Measurements from ENCODE around the gene TSPAN9.

Gene TSPAN9

DNA sequence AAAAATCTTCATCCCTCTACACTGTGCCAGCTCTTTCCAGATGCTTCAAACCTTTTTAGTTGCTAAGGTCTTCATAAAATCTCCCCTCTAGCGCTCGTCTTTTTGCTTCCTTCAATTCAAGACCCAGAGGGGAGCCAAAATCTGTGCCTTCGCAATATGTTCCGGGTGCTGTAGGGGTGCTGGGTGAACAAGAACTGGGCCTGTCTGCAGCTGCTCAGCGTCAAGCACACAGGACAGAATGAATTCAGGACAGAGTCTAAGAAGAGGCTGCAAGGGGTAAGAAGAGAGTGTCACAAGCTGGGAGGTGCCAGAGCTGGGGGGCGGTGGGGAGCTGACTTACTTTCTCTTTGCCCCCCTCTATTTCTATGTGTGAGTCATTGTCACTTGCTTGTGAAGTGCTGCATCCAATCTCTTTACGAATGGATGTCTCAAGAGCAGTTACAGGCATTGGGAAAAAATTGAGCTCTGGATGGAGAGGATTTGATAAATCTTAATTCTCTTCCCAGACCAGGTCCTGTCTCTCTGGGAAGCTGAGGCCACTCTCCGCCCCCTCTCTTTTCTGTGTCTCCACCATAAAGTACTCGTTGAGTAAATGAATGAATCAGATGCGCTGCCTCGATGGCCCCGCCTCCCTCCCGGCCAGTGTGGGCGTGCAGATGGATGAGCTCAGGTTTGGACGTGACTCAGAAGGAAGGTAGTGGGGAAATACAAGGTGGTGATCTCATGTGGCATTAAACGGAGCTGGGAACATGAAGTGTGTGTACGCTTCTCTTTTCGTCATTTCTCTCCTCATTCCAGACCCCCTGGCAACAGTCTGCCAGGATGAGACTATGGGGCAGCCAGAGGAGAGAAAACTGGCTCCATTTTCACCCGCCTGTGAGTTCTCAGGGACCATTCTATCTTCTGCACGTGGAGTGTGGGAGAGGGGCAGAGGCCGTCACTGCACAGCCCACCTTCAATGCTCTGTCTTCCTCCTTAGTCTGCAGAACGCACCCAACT lies 91.3 kb downstream of the TSPAN9 start:
- DNase-seq, result no peak

DNA sequence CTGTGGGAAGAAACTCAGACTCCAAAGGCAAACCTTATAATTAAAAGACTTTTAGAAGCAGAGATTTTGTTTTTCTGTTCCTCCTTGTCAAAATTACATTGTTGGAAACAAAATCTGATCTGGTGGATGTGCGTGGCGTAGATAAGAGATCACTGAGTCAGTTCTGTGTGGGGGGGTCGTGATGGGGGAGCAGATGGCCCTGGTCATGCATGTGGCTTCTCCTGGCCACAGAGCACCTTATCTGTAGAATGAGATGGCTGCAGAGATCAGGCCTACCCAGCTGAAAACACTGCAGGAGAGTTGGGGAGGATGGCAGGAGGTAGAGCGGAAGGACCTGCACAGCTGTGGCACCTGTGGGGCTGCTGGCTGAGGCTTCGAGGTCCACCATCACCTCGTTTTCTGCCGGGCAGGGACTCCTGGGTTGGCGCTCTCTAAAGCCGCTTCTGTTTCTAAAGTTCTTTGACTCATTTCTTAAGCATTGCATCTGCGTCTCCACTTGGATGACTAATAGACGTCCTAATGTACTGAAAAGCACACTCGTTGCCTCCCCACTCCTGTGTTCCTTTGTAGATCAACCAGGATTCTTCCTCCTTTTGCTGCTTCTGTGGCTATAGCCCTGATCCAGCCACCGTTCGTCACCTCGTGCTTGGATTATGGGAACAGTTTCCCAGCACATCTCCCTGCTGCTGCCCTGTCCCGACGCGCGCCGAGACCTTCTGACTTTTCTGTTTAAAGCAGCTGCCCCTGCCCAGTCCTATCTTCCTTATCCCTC lies 93.4 kb downstream of the TSPAN9 start:
- DNase-seq, result no peak

DNA sequence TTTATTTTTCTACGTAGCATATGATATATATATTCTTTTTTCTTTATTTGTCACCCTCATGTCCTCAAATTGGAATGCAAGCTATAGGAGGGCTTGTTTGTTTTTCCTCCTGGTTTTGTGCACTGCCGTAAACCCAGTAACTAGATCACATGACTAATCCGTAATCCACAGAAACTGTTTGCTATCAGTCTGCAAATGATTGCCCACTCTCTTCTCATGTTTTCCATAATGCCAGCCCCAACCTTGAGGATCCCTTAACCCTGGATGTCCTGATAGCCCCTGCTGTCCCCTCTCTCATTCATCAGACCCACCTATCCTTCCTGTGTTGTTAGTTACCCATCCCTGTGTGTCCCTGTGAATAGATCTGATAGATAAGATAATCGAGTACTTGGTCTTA lies 94.0 kb downstream of the TSPAN9 start:
- no peak for DNase-seq

DNA sequence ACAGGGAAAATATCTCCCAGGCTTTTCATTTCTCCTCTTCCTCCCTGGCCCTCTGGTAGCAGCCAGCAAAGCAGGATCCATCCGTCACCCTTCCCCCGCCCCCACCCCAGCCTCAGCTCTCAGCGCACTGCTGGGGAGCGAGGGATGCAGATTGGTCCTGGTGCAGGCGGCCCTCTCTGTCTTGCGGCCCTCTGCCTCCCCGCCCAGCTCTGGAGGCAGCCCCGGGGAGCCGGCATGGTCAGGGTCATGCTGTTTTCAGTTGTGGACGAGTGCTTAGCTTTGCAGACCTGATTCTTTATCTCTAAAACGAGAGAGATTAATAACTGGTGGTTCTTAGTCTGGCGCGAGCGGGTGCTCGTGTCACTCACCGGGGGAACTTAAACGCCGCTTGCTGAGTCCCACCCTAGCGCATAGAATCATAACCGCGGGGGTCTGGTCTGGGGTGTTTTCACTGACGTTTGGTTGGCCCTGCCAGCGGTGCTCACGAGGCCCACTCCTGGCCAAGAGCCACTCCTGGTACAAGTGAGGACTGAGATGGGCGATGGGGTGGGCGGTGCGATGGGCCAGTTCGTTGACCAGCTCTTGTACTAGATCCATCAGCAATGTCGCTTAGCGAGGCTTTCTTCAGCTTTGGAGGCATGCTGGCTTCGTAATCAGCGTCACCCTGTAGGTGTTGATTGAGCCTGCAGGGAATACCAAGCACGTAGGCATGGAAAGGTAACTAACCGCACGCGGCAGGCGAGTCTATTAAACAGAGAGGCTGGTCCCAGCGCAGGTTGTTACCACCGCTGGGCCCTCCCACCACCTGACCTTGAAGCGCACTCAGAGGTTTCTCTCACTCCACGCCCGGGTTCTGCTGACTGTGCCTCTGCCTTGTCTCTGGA lies 95.2 kb downstream of the TSPAN9 start:
- no peak for DNase-seq

DNA sequence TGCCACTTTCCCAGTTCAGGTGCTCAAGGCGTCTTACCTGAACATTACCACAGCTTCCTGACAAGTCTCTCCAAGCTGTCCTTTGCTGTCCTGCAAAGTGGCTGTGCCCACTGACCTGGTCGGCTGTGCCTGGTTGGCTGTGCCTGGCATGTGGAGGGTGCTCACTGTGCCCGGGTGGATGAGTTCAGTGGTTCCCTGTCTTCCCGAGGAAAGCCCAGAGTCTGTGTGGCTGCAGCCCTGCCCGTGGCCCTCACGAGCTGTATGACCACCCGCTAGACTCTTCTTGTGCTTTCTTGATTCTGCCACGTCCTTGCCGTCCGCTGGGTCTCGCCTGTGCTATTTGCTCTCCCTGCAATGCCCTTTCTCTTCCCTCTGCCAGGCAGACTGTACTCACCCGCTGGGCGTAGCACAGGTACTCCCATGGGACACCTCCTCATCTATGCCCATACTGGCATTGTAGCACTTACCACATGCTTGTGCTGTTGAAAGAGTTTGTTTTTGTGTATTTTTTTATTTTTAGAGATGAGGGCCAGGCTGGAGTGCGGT lies 95.9 kb downstream of the TSPAN9 start:
- DNase-seq, result no peak

DNA sequence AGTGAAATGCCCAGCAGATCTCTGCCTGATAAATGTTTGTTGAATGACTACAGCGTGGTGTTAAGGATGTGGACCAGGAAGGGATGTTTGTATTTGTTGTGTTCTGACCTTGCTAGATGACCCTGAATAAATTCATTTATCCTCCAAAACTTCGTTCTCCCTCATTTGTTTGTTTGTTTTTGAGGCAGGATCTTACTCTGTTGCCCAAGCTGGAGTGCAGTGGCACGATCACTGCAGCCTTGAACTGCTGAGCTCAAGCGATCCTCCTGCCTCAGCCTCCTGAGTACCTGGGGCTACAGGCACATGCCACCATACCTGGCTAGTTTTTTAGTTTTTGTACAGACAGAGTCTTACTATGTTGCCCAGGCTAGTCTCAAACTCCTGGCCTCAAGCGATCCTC lies 96.7 kb downstream of the TSPAN9 start:
- no peak for DNase-seq

DNA sequence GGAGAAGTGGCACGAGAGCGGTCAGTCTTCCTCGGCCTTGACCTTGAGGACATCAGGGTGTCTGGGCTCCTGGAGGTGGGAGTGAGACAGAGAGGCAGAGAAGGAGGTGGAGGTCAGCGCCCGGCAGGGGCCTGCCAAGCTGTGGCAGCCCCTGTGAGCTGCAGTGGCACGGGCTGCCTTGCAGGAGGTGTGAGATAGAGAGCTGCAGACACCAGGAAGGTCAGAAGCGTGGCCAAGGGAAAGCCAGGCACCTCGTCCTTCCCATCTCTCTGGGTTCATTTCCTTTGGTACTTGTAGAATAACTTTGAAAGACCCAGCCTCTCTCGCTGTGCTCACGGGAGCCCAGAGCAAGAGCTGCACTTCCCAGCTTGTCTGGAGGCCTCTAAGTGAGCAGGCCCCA lies 98.1 kb downstream of the TSPAN9 start:
- no peak for DNase-seq

DNA sequence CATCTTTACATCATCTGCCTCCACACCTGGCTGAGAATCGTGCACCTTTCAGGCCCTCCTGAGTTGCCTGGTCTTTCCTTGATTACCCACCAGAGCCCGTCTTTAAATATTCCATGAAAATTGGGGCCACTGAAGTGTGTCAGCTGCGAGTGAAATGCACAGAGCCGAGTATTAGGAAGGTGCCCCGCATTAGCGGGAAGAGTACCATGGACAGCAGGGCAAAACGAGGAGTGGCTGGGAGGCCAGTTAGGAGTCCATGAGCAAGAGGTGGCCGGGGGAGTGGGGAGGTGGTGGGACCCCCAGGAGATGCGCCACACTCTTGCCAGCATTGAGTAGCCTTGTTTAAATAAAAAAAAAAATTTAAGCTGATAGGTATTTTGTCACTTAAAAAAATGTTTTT lies 99.6 kb downstream of the TSPAN9 start:
- DNase-seq, result no peak

DNA sequence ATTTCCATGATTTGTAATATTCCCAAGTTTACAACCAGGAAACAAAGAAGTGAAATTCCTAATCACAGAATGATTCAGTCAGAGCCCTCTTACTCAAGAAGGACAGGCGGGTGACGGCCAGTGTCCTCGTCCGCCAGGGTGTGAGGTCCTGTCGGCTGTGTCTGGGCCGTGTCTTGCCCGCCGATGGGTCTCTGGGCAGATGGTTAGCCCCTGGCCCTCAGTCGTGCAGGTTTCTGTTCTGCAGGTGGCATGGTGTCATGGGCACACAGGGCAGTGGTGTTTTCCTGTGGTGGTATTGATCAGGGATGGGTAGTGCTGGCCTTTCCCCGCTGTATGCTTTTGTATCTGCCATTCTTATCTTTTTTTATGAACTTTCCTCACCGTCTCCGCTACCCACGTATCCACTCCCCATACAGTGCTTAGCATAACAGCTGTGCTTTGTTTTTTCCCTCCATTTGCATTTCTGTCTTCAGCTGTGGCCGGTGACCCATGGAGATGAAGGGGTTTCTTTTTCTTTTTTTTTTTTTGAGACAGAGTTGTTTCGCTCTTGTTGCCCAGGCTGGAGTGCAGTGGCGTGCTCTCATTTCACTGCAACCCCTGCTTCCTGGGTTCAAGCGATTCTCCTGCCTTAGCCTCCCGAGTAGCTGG lies 100.7 kb downstream of the TSPAN9 start:
- no peak for DNase-seq

DNA sequence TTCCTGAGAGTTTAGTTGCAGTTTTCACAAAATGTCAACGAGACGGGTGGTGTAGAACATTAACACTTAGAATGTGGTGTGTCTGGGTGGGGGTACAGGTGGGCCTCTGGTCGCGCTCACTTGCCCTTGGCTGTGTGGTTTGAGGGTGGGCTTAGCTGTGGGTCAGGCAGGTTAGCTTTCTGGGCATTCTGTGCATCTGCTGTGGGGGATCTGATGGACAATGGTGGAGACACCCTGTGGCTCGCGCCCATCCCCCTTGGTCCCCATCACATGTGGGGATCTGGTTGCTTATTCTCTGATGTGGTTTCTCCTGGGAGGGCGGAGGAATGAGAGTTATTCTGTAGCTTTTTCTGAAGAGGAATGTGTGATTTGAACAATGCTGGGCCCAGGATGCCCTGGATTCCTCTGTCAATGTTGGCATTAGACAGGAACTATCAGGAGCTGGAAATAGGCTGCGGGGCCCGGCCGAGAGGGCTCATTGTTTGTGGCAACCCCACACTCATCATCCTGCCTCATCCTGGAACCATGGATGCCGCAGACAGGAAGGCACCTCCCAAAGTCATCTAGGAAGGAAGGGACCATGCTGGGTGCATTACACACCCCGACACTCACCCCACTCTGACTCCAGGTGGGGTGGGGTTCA lies 101.6 kb downstream of the TSPAN9 start:
- DNase-seq, result no peak

DNA sequence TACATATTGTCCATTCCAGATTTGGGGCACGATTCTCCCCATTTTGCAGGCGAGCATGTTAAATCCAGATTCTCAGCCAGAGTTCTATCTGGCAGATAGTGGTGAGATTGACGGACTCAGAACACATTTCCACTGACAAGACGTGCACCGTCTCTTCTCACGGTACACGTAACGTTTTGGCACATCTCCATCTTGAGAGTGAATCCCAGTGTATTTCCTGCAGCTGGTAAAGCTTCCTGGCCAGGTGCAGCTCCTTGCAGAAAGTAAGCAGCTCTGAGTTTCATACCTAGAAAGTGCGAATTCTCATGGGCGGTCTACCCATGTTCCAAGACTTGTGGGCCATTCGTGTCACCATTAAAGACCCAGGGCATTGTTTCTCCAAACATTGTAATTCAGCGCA lies 102.6 kb downstream of the TSPAN9 start:
- no peak for DNase-seq

DNA sequence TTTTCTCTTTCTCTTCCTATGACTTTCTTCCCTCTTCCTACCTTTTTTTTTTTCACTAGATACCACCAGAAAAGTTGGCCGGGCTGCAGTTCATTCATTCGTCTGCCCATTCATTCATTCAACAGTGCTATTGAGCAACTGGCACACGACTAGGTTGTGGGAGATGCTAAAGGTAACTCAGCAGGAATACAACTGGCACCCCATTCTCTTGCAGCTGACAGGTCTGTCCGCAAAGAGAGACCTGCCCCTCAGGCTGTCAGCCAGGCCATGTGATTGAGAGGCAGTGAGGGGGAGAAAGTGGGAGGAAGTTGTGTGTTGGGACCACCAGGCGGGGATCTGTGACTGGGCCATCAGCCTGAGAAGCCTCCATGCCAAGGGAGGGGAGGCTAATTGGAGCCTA lies 105.2 kb downstream of the TSPAN9 start:
- no peak for DNase-seq

DNA sequence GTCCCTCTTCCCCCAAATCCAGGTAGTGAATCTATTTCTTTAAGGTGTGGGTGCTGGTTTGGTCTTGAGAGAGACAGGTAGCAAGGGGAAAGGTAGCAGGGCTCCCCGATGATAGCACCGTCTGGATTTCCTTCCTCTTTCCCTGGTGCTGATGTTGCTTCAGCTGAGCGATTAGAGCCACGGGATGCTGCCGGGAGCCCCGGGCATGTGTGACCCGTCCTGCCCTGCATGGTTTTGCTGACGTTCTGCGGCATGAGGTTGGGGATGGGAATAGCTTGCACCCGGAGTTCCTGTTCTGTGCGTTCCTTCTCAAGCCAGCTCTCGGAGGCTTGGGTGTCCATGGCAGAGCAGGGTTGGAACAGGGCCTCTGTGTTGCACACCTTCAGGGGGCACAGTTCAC lies 107.3 kb downstream of the TSPAN9 start:
- no peak for DNase-seq

DNA sequence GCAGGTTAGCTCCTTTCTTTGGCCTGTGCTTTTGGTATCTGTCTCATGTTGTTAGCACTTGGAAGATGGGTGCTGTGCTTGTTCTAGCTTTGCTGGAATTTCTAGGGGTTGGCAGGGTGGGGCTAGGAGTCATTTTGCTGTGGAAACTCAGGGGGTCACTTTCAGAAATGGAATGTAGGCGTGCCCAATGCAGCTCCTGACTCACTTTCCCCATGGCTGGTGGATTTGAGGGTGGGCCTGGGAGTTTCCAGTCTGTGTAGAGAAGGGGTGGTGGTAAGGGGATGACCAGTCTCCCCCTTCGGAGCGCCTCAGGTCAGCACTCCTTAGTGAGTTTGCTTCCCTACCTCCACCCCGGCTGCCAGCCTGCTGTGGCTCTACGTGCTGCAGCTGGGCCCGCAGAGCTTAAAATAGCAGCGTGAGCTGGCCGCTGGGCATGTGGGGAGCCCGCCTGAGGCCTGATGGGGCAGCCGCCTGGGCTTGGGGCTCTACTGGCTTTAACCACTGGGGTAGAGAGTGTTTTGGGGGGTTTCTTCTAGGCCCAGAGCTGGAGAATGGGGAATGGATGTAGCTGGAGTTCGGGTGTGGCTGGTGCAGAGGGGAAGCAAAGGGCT lies 108.2 kb downstream of the TSPAN9 start:
- DNase-seq, result no peak

DNA sequence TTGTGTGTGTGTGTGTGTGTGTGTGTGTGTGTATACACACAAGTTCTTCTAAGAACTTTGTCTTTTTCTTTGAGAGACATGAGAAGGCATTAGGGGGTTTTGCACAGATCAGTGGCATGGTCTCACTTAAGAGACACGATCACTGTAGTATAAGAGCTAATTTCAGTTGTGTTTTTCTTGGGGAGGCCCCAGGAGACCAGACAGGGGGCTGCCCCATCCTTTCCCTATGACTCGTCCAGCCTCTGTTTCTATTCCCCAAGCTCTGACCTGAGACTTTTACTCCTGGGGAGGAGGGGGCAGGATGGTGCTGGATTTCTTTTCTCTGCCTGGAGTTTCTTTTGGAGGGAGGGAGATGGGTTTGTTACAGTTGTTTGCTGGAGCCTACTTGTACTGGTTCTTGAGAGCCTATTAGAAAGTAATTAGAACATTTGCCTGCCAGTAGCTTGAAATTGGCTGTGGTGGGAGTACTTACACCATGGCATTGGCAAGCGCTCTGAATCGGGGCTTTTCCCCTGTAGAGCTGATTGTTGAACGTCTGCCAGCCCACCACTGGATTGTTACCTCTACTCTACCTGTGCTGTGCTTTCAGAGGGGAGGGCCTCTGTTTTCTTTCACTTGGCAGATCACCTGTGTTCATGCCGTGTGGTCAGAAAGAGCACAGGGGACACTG lies 109.5 kb downstream of the TSPAN9 start:
- DNase-seq, result no peak

DNA sequence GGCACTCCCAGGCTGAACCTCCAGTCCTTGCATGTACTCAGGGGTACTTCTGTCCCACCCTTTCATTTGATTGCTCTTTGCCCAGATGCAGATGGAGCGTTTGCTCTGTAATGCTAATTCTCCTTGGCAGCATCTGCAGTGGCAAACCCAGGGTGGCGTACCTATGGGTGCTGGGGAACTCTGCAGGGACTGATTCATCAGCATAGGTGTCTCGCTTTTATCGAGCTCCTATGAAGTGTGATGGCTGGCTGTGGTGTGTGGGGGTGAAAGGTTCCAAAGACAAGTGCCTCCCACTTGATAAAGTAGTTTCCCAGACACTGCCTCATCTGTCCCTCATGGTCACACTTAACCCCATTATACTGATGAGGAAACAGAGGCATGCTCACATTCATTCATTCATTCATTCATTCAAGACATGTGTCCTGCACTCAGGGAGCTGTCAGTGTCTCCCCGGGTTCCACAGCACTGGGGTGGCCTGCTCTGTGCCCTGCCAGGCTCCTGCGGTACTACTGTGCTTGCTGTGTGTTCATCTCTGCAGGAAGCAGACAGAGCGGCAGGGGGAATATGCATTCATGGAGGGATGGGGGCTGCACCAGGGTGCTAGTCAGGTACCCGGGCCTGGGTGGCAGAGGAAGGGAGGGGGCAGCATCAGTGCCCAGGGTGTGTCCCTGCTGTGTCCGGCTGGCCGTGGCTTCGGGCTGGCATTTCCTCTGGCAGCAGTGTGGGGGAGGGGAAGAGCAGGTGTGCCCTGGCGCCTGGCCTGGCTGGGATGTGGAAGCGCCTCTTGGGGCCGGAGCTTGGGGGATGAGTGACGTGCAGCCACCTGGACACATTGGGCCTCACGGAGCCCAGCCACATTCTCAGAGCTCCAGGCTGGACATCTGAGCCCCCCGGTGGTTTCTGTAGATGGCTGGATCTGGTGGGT lies 110.9 kb downstream of the TSPAN9 start:
- no peak for DNase-seq

DNA sequence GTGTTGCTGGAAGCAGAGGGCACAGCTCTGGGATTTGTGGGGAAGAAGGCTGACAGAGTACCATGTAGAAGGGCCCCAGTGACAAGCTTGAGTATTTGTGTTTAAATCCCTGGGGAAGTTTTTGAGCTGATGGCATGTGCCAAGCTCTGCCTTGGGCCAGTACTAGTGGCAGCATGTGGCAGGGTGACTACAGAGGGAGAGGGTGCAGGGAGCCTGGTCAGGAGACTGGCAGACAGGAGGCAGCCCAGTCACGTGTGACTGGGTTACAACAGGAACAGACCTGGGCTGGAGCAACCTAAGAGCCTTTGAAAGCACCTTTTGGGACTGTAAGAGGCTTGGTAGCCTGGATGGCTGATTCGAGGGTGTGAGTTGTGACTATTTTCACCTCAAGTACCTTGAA lies 112.1 kb downstream of the TSPAN9 start:
- no peak for DNase-seq

DNA sequence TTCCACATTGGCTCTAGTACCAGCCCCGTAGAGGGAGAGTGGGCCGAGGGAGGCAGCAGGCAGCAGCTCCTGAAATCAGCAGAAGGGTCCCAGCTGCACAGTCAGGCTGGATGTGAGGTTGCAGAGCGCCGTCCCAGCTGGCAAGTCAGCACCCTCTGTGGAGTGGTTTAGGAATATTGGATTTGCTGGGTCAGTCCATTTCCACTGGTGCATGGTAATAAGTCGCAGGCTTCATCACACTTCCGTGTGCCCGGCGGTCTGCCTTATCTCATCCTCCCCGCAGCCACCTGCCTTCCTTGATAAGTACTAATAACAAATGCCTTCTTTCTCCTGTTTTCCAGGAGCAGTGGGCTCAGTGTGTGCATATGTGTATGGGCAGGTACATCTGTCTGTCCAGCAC lies 112.9 kb downstream of the TSPAN9 start:
- no peak for DNase-seq

DNA sequence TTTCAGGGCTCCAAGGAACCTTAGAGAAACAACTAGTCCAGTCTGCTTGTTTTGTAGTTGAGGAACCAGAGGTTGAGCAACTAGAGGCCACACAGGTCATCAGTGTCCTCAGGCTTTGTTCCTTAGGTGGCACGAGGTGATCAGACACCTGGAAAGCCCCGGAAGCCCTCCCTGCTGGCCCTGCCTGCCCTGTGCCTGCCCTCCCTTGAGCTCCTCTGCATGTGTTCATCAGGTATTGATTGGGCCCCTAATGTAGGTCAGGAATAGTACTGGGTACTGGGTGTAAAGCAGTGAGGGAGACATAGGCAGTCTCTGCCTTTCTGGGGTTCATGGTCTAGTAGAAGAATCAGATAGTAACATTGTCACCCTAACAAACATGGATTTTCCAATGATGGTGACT lies 114.3 kb downstream of the TSPAN9 start:
- DNase-seq, result no peak

DNA sequence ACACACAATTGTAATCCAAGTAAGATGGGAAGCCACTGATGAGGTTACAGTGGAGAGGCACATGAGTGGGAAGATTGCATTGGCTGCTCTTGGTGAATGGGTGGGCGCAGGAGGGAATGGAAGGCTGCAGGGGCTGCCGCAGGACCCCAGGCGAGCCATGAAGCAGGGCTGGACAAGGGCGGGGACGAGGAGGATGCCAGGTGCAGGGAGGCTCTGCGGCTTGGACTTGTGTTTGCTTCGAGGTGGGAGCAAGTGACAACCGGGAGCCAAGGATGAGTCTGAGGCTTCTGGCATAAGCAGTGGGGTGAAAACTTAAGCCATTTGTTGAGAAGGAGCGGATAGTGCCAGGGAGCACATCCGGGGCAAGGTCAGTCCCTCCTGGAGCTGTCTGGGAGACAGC lies 115.0 kb downstream of the TSPAN9 start:
- no peak for DNase-seq
